ENCODE results near the gene STRA8. TPM values are rescaled to one million over a fixed set of nuclear protein-coding genes. Genes with fewer than 3 reads are reported as not detected.
A peak's percentile ranks its signal among the peaks of the same experiment; 100 is the strongest.

The STRA8 gene
- not detected for total RNA-seq

- WGBS, 2 donors: 94 to 96% methylated on average over 28 of the region's 28 CpGs
Measured at GRCh38 chr7:135233570-135233969, at the start of gene STRA8. Gene STRA8 (plus strand): TSS chr7:135233838. CDS start chr7:135240525, 6,687 bp downstream.

GRCh38 chr7:135184254-135184841, 49.3 kb upstream of the STRA8 start:
- Histone ChIP-seq H3K4me1 (no peaks in the 10 kb centered on the region), H3K27me3 (no peaks in the 10 kb centered on the region), H3K36me3 (peaks cover 38 to 78% (median 74%) of the 10 kb centered on the region in 4 donors), H3K4me3 (no peak overlapping the region), H3K9me3 (peaks cover 12 to 32% (median 30%) of the 10 kb centered on the region in 4 donors), H3K27ac (no peak overlapping the region)
- no peak for ATAC-seq (ENCODE audit: low FRiP score in 2 of 2)
- TF ChIP-seq POLR2AphosphoS5 (IDR thresholded peaks at IDR 0.05): no peak
- TF ChIP-seq CTCF (IDR thresholded peaks at IDR 0.05): no peak
- TF ChIP-seq EP300 (IDR thresholded peaks at IDR 0.05): no peak
- no peak for TF ChIP-seq POLR2A (IDR thresholded peaks at IDR 0.05)
- 90 to 97% methylated on average over 5 of the region's 5 CpGs for WGBS, 2 donors
- DNase-seq: no peak

More at GRCh38 chr7:135233570-135233969, at the start of gene STRA8:
- H3K9me3 ChIP-seq: no peaks in the 10 kb centered on the region
- TF ChIP-seq POLR2A (IDR thresholded peaks at IDR 0.05) (no peak), EP300 (IDR thresholded peaks at IDR 0.05) (no peak)
- no peaks in the 10 kb centered on the region for H3K36me3 ChIP-seq
- ATAC-seq (ENCODE audit: low FRiP score in 2 of 2) (no peak), DNase-seq (peak in 1 of 2 donors; percentile 70)
- H3K27ac ChIP-seq: no peak within 1 kb of the TSS
- H3K27me3 ChIP-seq: no peaks in the 10 kb centered on the region
- H3K4me3 ChIP-seq: no peak within 1 kb of the TSS
- no peaks in the 10 kb centered on the region for H3K4me1 ChIP-seq

GRCh38 chr7:135185471-135186260, 48.0 kb upstream of the STRA8 start:
- DNase-seq: no peak
- Histone ChIP-seq H3K9me3 (peaks cover 12 to 24% (median 21%) of the 10 kb centered on the region in 4 donors), H3K27me3 (no peaks in the 10 kb centered on the region), H3K4me3 (no peak overlapping the region), H3K36me3 (peaks cover 38 to 89% (median 81%) of the 10 kb centered on the region in 4 donors), H3K27ac (no peak overlapping the region), H3K4me1 (no peaks in the 10 kb centered on the region)
- WGBS, 2 donors: 72 to 81% methylated on average over 3 to 7 of the region's 7 CpGs
- ATAC-seq (ENCODE audit: low FRiP score in 2 of 2): no peak
- TF ChIP-seq POLR2A (IDR thresholded peaks at IDR 0.05) (no peak), EP300 (IDR thresholded peaks at IDR 0.05) (no peak)

- Histone ChIP-seq H3K4me1 (no peaks in the 10 kb centered on the region), H3K27ac (no peak overlapping the region), H3K4me3 (no peak overlapping the region), H3K27me3 (no peaks in the 10 kb centered on the region), H3K9me3 (peaks cover 9 to 19% (median 16%) of the 10 kb centered on the region in 4 donors), H3K36me3 (peaks cover 38 to 95% (median 81%) of the 10 kb centered on the region in 4 donors)
- no peak for ATAC-seq (ENCODE audit: low FRiP score in 2 of 2)
- no peak for DNase-seq
- TF ChIP-seq CTCF (IDR thresholded peaks at IDR 0.05) (no peak), EP300 (IDR thresholded peaks at IDR 0.05) (no peak), POLR2AphosphoS5 (IDR thresholded peaks at IDR 0.05) (no peak), POLR2A (IDR thresholded peaks at IDR 0.05) (no peak)
- 92 to 95% methylated on average over 1 to 3 of the region's 3 CpGs for WGBS, 2 donors
Measured at GRCh38 chr7:135186261-135186540, 47.4 kb upstream of the STRA8 start.

GRCh38 chr7:135186841-135187253, 46.8 kb upstream of the STRA8 start:
- Histone ChIP-seq H3K27ac (no peak overlapping the region), H3K27me3 (no peaks in the 10 kb centered on the region), H3K36me3 (peaks cover 38 to 98% (median 78%) of the 10 kb centered on the region in 4 donors), H3K4me3 (no peak overlapping the region), H3K4me1 (no peaks in the 10 kb centered on the region), H3K9me3 (peaks cover 3 to 13% (median 9%) of the 10 kb centered on the region in 4 donors)
- ATAC-seq (ENCODE audit: low FRiP score in 2 of 2): no peak
- TF ChIP-seq CTCF (IDR thresholded peaks at IDR 0.05): no peak
- DNase-seq: peak in 1 of 2 donors; percentile 46
- 82 to 89% methylated on average over 12 of the region's 12 CpGs for WGBS, 2 donors

All from upper lobe of left lung (tissue), 6 donors.